K562 (cell line): ENCODE data around the gene IPO13. TPM values are rescaled to one million over a fixed set of nuclear protein-coding genes. Genes with fewer than 3 reads are reported as not detected.

Experiments
- ATF6 ChIP-seq: sonication (generic); formaldehyde crosslinking; IDR thresholded peaks from 2 replicates; pipeline ENCODE4 v1.4.0; 2020; ENCODE audit warnings: mild to moderate bottlenecking, missing genetic modification reagents
- HMGN3 ChIP-seq: IDR thresholded peaks from 2 replicates; pipeline ENCODE4 v1.6.1; 2011; ENCODE audit warnings: borderline replicate concordance, low read depth, mild to moderate bottlenecking, mixed read lengths, low read length; ENCODE audit not compliant: insufficient read length; ENCODE audit errors: extremely low read depth
- HNRNPUL1 ChIP-seq: fragments of 200-400 bp; formaldehyde crosslinking; IDR thresholded peaks from 2 replicates; pipeline ENCODE4 v1.6.1; 2017; ENCODE audit warnings: low read length
- JUNB ChIP-seq: fragments of 450-650 bp; formaldehyde crosslinking; conservative IDR thresholded peaks from 2 replicates; pipeline ENCODE4 v1.4.0; 2020; ENCODE audit warnings: mild to moderate bottlenecking
- MEF2D ChIP-seq: conservative IDR thresholded peaks from 2 replicates; pipeline ENCODE4 v1.6.1; 2016; ENCODE audit warnings: low read depth, missing genetic modification characterization, missing compliant biosample characterization
- PHF20 ChIP-seq: fragments of 450-650 bp; IDR thresholded peaks from 2 replicates; pipeline ENCODE4 v1.6.1; 2018; ENCODE audit not compliant: partially characterized antibody
- PRPF4 ChIP-seq: fragments of 200-400 bp; formaldehyde crosslinking; IDR thresholded peaks from one replicate; pipeline ENCODE4 v1.6.1; 2017; ENCODE audit warnings: low read length, low read depth, mild to moderate bottlenecking; ENCODE audit not compliant: insufficient read depth, poor library complexity, severe bottlenecking
- RNF219 ChIP-seq: fragments of 250-450 bp; sonication (Bioruptor Pico); IDR thresholded peaks from 2 replicates; pipeline ENCODE4 v1.5.0; 2022; ENCODE audit warnings: mild to moderate bottlenecking
- SIRT6 ChIP-seq: IDR thresholded peaks from one replicate; pipeline ENCODE4 v1.6.1; 2012; ENCODE audit warnings: low read depth, mild to moderate bottlenecking, control low read depth, inconsistent platforms, low read length, moderate library complexity
- SNIP1 ChIP-seq: fragments of 450-650 bp; IDR thresholded peaks from 2 replicates; pipeline ENCODE4 v1.7.1; 2017; ENCODE audit warnings: low read depth, mild to moderate bottlenecking
- SPI1 ChIP-seq: IDR thresholded peaks from 2 replicates; pipeline ENCODE4 v1.6.1; 2011; ENCODE audit warnings: low read depth, low read length, control low read depth, borderline replicate concordance
- STAG1 ChIP-seq: sonication (generic); formaldehyde crosslinking; IDR thresholded peaks from 2 replicates; pipeline ENCODE4 v1.5.0; 2020; ENCODE audit warnings: missing genetic modification reagents, borderline replicate concordance
- TARDBP ChIP-seq: fragments of 450-650 bp; IDR thresholded peaks from 2 replicates; pipeline ENCODE4 v1.6.1; 2016
- TCF15 ChIP-seq: fragments of 250-450 bp; sonication (Bioruptor Pico); IDR thresholded peaks from 2 replicates; pipeline ENCODE4 v1.8.0; 2022; ENCODE audit warnings: moderate library complexity, mild to moderate bottlenecking, inconsistent platforms
- XRCC4 ChIP-seq: IDR thresholded peaks from one replicate; pipeline ENCODE4 v1.6.1; 2011; ENCODE audit not compliant: insufficient read depth, insufficient read length; ENCODE audit errors: extremely low read depth
- ZFP91 ChIP-seq: sonication (generic); formaldehyde crosslinking; IDR thresholded peaks from 2 replicates; pipeline ENCODE4 v1.8.0; 2022; ENCODE audit warnings: mild to moderate bottlenecking, missing genetic modification reagents
- ZHX1 ChIP-seq: fragments of 150-350 bp; conservative IDR thresholded peaks from 2 replicates; pipeline ENCODE4 v1.6.1; 2014; ENCODE audit warnings: low read length
- ZNF217 ChIP-seq: sonication (generic); formaldehyde crosslinking; IDR thresholded peaks from 2 replicates; pipeline ENCODE4 v1.8.0; 2022; ENCODE audit warnings: mild to moderate bottlenecking, missing genetic modification reagents
- polyA plus RNA-seq, 8 experiments: library from polyadenylated mRNA; depleted of rRNA in 4 of 8; stranded (reverse) in 5 of 8; unstranded in 3 of 8; fragments of >200 nt; fragmentation: Nextera tagmentation in 2 of 8; fragmentation: Illumina TruSeq in 1 of 8; extraction: Ambion mirVana in 2 of 8; extraction: Trizol in 1 of 8; gene quantifications; 2 replicates each; pipeline versions ENCODE4 v1.2.1 to v1.2.3, GENCODE V29; 2011 to 2014; ENCODE audit warnings: inconsistent platforms in 1 of 8, missing spikeins in 1 of 8
- total RNA-seq, 7 experiments: library from RNA; depleted of rRNA in 6 of 7; stranded (reverse); fragments of >200 nt in 6 of 7; fragmentation: Illumina TruSeq in 2 of 7; extraction: Trizol in 2 of 7; gene quantifications; 2 replicates each; pipeline versions ENCODE4 v1.2.1 to v1.2.3, GENCODE V29; 2011 to 2021; ENCODE audit warnings: low replicate concordance in 1 of 7

The IPO13 gene
- total and polyA plus RNA-seq, 9 of the 15 experiments (the other 6 are each of a cell fraction or from before 2014, with no cell fraction given): 7.0 to 30.8 (median 16.2) TPM

GRCh38 chr1:43974443-43975248, 27.9 kb downstream of the IPO13 start, which contains the start of gene ATP6V0B (continued):
- TF ChIP-seq ZNF217 (CRISPR knock-in tag) (no peak), HMGN3 (no peak), XRCC4 (no peak), SNIP1 (no peak), PHF20 (peak; percentile 79), SPI1 (no peak), MEF2D (tag) (no peak), PRPF4 (no peak), STAG1 (CRISPR knock-in tag) (peak; percentile 42; the same call in 1 of the 2 replicates), ATF6 (CRISPR knock-in tag) (peak; percentile 92; the same call in 1 of the 2 replicates), RNF219 (no peak), TCF15 (0 out of 2 replicates have a peak, but pooled peaks have one; percentile 36), ZFP91 (CRISPR knock-in tag) (peak; percentile 82), TARDBP (peak; percentile 69), JUNB (CRISPR knock-in tag) (no peak; the same call in 1 of the 2 replicates), SIRT6 (no peak), HNRNPUL1 (no peak), ZHX1 (no peak)
